Left colon (tissue), 2 donors: ENCODE measurements around the gene KRTAP10-5. TPM values are rescaled to one million over a fixed set of nuclear protein-coding genes. Genes with fewer than 3 reads are reported as not detected.
"Not testable (repeated sequence)": the region's sequence is repeated elsewhere in the genome, so short reads cannot be mapped to it uniquely, and the experiment has no call there.

Experiments used
- ATAC-seq: fragments of 200-7000 bp; cut with Tn5 transposase; one replicate; pipeline ENCODE4 v1.9.1; 2020; ENCODE audit warnings: mild to moderate bottlenecking, moderate library complexity
- DNase-seq, 2 donors: peaks; one replicate each; pipeline ENCODE4 v3.0.0-alpha.2; 2020
- intact Hi-C, 2 donors: fragments of 100-400 bp; cut with DNase I in 1 of 2; cut with micrococcal nuclease in 1 of 2; formaldehyde crosslinking; loops; one replicate each; pipeline versions ENCODE4 v1.11.2 to v1.14.0; 2022; cut with DNase I, micrococcal nuclease
- total RNA-seq, 2 donors: library from RNA; stranded (reverse); fragmentation: NEBNext Ultra II Directional; extraction: Animal tissue kit (Norgen Biotek cat#: 25700); gene quantifications; one replicate each; pipeline ENCODE4 v1.2.1, GENCODE V29; 2021
- donor health status: DM: no; HTN: no; CAD: no.
- donor health status: DM: yes; HTN: yes; CAD: no.

Gene KRTAP10-5
- total RNA-seq, 2 donors from 2014 or later = not detected

GRCh38 chr21:44557491-44558328, 22.7 kb downstream of the KRTAP10-5 start:
- intact Hi-C loops = no loop called here
- no peak for ATAC-seq
- DNase-seq = no peak

GRCh38 chr21:44556879-44557278, 23.5 kb downstream of the KRTAP10-5 start:
- DNase-seq = no peak

DNA sequence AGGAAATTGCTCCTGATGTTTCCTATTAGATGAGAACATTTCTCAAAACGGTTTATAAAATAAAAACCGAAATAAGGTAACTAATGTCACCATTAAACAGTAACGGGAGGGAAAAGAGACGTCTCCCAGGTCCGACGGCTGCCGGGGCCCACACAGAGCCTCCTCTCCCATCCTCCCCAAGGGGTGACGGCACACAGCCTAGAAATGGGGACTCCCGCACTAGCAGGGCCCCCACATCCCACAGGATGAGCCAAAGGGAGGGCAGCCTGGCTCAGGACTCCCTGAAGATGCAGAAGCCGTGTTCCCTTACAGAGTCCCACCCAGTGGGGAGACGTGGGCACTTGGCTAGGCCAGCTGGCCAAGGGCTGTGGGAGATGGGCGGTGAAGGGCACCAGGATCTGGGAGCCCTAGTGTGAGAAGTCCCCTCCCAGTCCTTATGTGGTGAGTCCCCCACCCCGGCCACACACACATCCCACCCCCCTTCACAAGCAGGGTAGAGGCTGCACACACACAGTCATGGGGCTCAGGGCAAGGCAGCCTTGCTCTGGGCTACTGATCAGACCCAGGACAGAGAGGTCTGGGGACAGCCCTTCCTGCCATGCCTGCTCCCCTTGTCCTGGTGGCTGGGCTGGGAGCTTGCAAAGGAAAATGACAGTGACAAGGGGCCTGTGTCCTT, 25.1 kb downstream of the KRTAP10-5 start:
- ATAC-seq = no peak
- intact Hi-C loops = no loop called here
- no peak for DNase-seq

More at GRCh38 chr21:44556879-44557278, 23.5 kb downstream of the KRTAP10-5 start:
- intact Hi-C loops = no loop called here
- no peak for ATAC-seq

DNA sequence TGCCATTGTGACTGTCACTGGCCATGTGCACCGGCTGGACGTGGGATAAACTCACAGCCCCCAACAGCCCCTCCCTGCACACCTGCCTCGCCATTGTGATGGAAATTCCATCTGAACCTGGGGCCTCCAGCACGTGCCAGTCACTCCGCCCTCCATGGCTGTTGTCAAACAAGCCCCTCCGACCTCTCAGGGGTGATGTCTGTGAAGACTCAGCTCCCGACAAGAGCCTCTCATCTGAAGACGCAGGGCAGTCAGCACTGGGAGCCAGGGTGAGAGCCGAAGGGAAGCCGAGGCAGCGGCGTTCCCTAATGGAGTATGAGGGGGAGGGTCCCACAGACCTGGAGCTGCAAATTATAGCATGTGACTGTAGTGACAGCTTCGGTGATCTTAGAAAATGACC, 27.7 kb downstream of the KRTAP10-5 start:
- ATAC-seq (no peak), DNase-seq (no peak)
- intact Hi-C loops = no loop called here

DNA sequence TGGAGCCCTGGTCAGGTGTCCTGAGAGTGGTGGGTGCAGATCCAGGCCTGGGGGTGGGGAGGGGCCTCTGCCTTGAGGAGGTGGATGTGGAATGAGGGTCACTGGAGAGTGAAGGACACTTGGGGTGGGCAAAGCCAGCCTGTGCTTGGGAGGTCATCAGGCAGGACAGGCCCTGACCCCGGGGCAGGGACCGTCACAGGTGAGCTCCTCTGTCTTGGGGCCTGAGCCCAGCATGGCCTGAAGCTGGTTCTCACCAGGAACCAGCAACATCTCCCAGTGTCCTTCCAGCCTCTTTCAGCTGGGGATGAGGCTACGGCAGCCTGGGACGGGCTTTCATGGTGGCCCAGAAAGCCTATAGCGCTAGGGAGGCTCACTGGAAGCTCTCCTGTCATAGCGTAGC, 28.3 kb downstream of the KRTAP10-5 start:
- intact Hi-C loops = no loop called here
- ATAC-seq (no peak), DNase-seq (no peak)

DNA sequence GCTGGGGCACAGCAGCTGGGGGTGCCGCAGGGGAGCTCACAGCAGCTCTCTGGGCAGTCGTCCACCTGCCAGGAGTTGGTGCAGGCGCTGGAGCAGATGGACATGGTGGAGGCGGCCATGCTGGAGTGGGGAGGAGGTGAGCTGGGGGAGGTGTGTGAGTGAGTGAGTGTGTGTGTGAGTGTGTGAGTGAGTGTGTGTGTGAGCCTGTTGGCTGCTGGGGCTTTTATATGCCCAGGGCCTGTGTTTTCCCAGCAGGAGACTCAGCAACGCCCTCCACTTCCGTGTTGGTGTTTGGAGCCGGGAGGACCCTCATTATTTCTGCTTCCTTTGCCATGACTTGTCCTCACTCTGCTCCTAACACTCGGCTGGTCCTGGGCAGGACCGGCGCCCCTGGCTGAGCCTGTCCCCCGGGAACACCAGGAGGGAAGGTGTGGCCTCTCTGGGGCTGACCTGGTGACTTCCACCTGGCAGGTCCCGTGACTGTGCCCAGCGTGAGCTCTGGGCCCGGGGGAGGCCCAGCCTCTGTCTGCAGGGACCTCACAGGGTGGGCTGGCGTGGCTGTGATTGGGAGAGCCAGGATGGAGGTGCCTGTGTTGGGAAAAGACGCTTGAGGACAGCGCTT, 29.0 kb downstream of the KRTAP10-5 start, which contains the start of gene KRTAP10-2:
Gene KRTAP10-2, minus strand, starts transcription at position 166 of the 622 bp plus-strand sequence. Its CDS starts 47 bp downstream, at position 119.
- DNase-seq (peak in 1 of 2 donors; percentile 12), ATAC-seq (peak; percentile 60)
- intact Hi-C loops = no loop called here

GRCh38 chr21:44550807-44551206, 29.6 kb downstream of the KRTAP10-5 start:
- intact Hi-C loops = no loop called here
- no peak for DNase-seq
- ATAC-seq = no peak

- ATAC-seq, DNase-seq, intact Hi-C loops: not testable (repeated sequence)
Measured at GRCh38 chr21:44550285-44550684, 30.1 kb downstream of the KRTAP10-5 start.

GRCh38 chr21:44549525-44550211, 30.7 kb downstream of the KRTAP10-5 start:
- ATAC-seq = no peak

GRCh38 chr21:44548922-44549321, 31.5 kb downstream of the KRTAP10-5 start:
- ATAC-seq (no peak), DNase-seq (no peak)
- intact Hi-C loops = no loop called here

More at GRCh38 chr21:44549525-44550211, 30.7 kb downstream of the KRTAP10-5 start:
- intact Hi-C loops = no loop called here
- DNase-seq = no peak

GRCh38 chr21:44548381-44548780, 32.0 kb downstream of the KRTAP10-5 start:
- no peak for ATAC-seq
- intact Hi-C loops = no loop called here
- no peak for DNase-seq

DNA sequence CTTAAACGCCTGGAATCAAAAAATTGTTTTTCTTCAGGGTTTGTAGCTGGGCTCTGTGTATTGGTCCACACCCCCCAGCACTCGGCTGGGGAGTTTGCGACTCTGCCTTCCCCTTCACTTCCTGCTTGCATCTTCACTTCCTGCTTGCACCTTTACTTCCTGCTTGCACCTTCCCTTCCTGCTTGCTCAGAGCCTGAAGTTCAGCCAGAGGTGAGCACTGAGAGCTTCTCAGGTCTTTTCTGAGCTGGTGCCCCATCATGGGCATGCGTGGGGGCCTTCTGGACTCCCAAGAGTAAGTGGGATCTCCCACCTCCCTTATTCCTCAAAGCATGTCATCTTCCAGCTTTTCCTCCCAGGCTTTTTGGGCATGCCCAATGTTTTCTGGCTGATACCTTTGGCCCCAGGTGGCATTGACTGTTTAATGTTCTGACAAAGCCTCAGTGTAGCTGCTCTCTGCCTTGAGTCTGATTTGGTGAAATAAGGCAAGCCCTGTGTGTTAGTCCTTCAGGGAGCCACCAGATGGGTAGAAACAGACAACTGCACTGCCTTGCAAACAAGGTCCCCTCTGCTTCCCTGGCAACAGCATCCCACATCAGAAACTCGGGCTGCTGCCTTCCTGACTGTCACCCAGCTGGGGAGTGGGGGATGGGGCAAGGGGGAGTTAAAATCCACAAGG, 32.6 kb downstream of the KRTAP10-5 start:
- ATAC-seq = peak; percentile 74
- no peak for DNase-seq

DNA sequence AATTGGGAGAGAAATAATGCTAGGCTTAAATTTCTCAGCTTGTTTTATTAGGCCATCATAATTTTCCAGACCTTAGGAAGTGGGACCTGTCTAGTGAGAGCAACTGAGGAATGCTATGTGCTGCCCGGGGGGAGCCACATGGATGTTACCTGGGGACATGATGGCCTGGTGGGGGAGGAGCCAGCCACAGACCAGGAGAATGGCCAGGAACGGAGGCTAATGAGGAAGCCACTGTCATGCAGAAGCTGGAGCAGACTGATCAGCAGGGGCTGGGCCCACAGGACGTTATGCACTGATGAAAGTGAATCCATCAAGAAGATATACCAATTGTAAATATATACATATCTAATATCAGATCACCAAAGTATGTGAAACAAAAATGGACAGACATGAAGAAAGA, 35.8 kb downstream of the KRTAP10-5 start:
- ATAC-seq (no peak), DNase-seq (no peak)
- intact Hi-C loops = no loop called here

More for the DNA sequence above, 32.6 kb downstream of the KRTAP10-5 start:
- intact Hi-C loops = no loop called here

DNA sequence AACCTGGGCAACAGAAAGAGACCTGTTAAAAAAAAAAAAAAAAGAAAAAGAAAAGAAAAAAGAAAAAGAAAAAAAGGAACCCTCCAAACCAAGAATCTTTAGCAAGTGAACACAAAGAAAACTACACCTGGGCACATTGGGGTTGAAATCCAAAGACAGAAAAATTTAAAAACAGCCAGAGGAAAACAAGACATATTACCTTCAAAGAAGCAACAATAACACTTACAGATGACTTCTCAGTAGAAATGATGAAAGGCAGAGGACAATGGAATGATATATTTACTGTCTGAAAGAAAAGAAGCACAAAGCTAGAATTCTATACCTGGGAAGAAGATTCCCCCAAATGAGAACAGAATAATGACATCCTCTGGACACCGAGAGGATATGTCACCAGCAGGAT, 37.7 kb downstream of the KRTAP10-5 start:
- DNase-seq (no peak), ATAC-seq (no peak)
- intact Hi-C loops = no loop called here

- no peak for DNase-seq
Measured at GRCh38 chr21:44540741-44541288, 39.6 kb downstream of the KRTAP10-5 start.

GRCh38 chr21:44539991-44540666, 40.3 kb downstream of the KRTAP10-5 start, which contains the start of gene KRTAP10-1:
KRTAP10-1 (minus strand) TSS chr21:44540195; CDS start chr21:44540150, 45 bp downstream.
- DNase-seq = no peak
- intact Hi-C loops = no loop called here
- no peak for ATAC-seq

More at GRCh38 chr21:44540741-44541288, 39.6 kb downstream of the KRTAP10-5 start:
- intact Hi-C loops = no loop called here
- no peak for ATAC-seq

GRCh38 chr21:44539046-44539445, 41.4 kb downstream of the KRTAP10-5 start:
- ATAC-seq (no peak), DNase-seq (no peak)
- intact Hi-C loops = no loop called here
